ENCODE results near the gene PKD2.

Gene PKD2

GRCh38 chr4:88007304-88008121, at the start of gene PKD2:
TSS of gene PKD2 (plus strand) at chr4:88007635. CDS start at chr4:88007734, 99 bp downstream.
- DNase-seq = peak; percentile 59 to 79

GRCh38 chr4:87961993-87962392, 45.4 kb upstream of the PKD2 start:
- no peak for DNase-seq

GRCh38 chr4:87962398-87963146, 44.9 kb upstream of the PKD2 start:
- DNase-seq = no peak

GRCh38 chr4:87965501-87965975, 41.9 kb upstream of the PKD2 start:
- no peak for DNase-seq

- DNase-seq = no peak
These were observed 41.3 kb upstream of the PKD2 start for GRCh38 chr4:87966095-87966496.

GRCh38 chr4:87967193-87967592, 40.2 kb upstream of the PKD2 start:
- DNase-seq = no peak

- no peak for DNase-seq
These were observed 37.3 kb upstream of the PKD2 start for GRCh38 chr4:87970121-87970520.

GRCh38 chr4:87971866-87972265, 35.6 kb upstream of the PKD2 start:
- DNase-seq = no peak

GRCh38 chr4:87973283-87974169, 33.9 kb upstream of the PKD2 start:
- DNase-seq = peak in 1 of 2 experiments; percentile 44

- no peak for DNase-seq
These were observed 32.5 kb upstream of the PKD2 start for GRCh38 chr4:87974856-87975462.

- DNase-seq = peak; percentile 18 to 51
These were observed 32.0 kb upstream of the PKD2 start, which contains the start of gene SPP1 for GRCh38 chr4:87975466-87975865. TSS of gene SPP1 (plus strand) at chr4:87975714. CDS start at chr4:87976896, 1,182 bp downstream.

- DNase-seq = peak; percentile 4 to 31
These were observed 29.7 kb upstream of the PKD2 start for GRCh38 chr4:87977521-87978278.

- no peak for DNase-seq
These were observed 28.8 kb upstream of the PKD2 start for GRCh38 chr4:87978681-87979080.

GRCh38 chr4:87979810-87980209, 27.6 kb upstream of the PKD2 start:
- DNase-seq = no peak

GRCh38 chr4:87981486-87981885, 25.9 kb upstream of the PKD2 start:
- no peak for DNase-seq

- no peak for DNase-seq
These were observed 25.4 kb upstream of the PKD2 start for GRCh38 chr4:87982036-87982435.

- DNase-seq = no peak
These were observed 24.9 kb upstream of the PKD2 start for GRCh38 chr4:87982446-87983010.

- no peak for DNase-seq
These were observed 23.4 kb upstream of the PKD2 start for GRCh38 chr4:87983996-87984395.

- peak in 1 of 2 experiments; percentile 28 for DNase-seq
These were observed 22.1 kb upstream of the PKD2 start for GRCh38 chr4:87985097-87985886.

- DNase-seq = no peak
These were observed 21.6 kb upstream of the PKD2 start for GRCh38 chr4:87985887-87986200.

GRCh38 chr4:87986508-87986907, 20.9 kb upstream of the PKD2 start:
- no peak for DNase-seq

Measured in NCI-H1930 (cell line).